GM12873 (cell line): Measurements from ENCODE around the gene DNAAF5.

Source experiments
- CTCF ChIP-seq: IDR thresholded peaks from 2 replicates; pipeline ENCODE4 v1.5.1; 2012; ENCODE audit warnings: low read depth, mild to moderate bottlenecking, moderate library complexity, low read length, control low read depth; ENCODE audit not compliant: insufficient read depth; ENCODE audit errors: missing control alignments

Gene DNAAF5

GRCh38 chr7:710161-710560, 16.3 kb upstream of the DNAAF5 start:
- TF ChIP-seq CTCF = no peak

- no peak for TF ChIP-seq CTCF
Measured at GRCh38 chr7:711093-711921, 15.2 kb upstream of the DNAAF5 start.

- TF ChIP-seq CTCF = no peak
Measured at GRCh38 chr7:711922-712380, 14.5 kb upstream of the DNAAF5 start.

GRCh38 chr7:712381-713138, 13.9 kb upstream of the DNAAF5 start:
- no peak for TF ChIP-seq CTCF

GRCh38 chr7:713139-713457, 13.4 kb upstream of the DNAAF5 start:
- no peak for TF ChIP-seq CTCF

GRCh38 chr7:713488-714230, 12.8 kb upstream of the DNAAF5 start:
- TF ChIP-seq CTCF = no peak

- TF ChIP-seq CTCF = no peak
Measured at GRCh38 chr7:714251-714671, 12.2 kb upstream of the DNAAF5 start.
